HEK293T (cell line): Measurements from ENCODE around the gene KIRREL3.

Source experiments
- CTCF ChIA-PET: fragments of 350-600 bp; formaldehyde crosslinking; extraction: SDS; loops from one replicate; lab custom pipeline; 2021; ENCODE audit warnings: antibody characterized with exemption, inconsistent platforms; lab: Yijun Ruan, JAX
- POLR2A ChIA-PET: fragments of 350-600 bp; formaldehyde crosslinking; extraction: SDS; loops from one replicate; lab custom pipeline; 2020; ENCODE audit warnings: antibody characterized with exemption, inconsistent platforms; lab: Yijun Ruan, JAX
- DNase-seq: peaks from one replicate; pipeline ENCODE4 v3.0.0; 2012; ENCODE audit warnings: mixed read lengths; ENCODE audit errors: extremely low spot score
- ARNT ChIP-seq: fragments of 450-650 bp; IDR thresholded peaks from 2 replicates; pipeline ENCODE4 v1.6.1; 2017; ENCODE audit warnings: mild to moderate bottlenecking
- BHLHE40 ChIP-seq: fragments of 450-650 bp; IDR thresholded peaks from 2 replicates; pipeline ENCODE4 v1.6.1; 2016; ENCODE audit warnings: mild to moderate bottlenecking, moderate library complexity, borderline replicate concordance
- CTBP1 ChIP-seq: fragments of 450-650 bp; IDR thresholded peaks from 2 replicates; pipeline ENCODE4 v1.6.1; 2016; ENCODE audit warnings: borderline replicate concordance
- ELF4 ChIP-seq: fragments of 450-650 bp; IDR thresholded peaks from 2 replicates; pipeline ENCODE4 v1.6.1; 2017; ENCODE audit warnings: antibody characterized with exemption
- FOXA1 ChIP-seq: fragments of 450-650 bp; IDR thresholded peaks from 2 replicates; pipeline ENCODE4 v1.6.1; 2016; ENCODE audit warnings: mild to moderate bottlenecking
- FOXK2 ChIP-seq: fragments of 450-650 bp; IDR thresholded peaks from 2 replicates; pipeline ENCODE4 v1.6.1; 2016; ENCODE audit warnings: mild to moderate bottlenecking
- FOXM1 ChIP-seq: fragments of 450-650 bp; IDR thresholded peaks from 2 replicates; pipeline ENCODE4 v1.6.1; 2017; ENCODE audit warnings: mild to moderate bottlenecking, borderline replicate concordance
- HDGF ChIP-seq: fragments of 450-650 bp; IDR thresholded peaks from 2 replicates; pipeline ENCODE4 v1.6.1; 2017; ENCODE audit warnings: antibody characterized with exemption, borderline replicate concordance
- L3MBTL2 ChIP-seq: fragments of 450-650 bp; conservative IDR thresholded peaks from 2 replicates; pipeline ENCODE4 v1.6.1; 2016; ENCODE audit warnings: mild to moderate bottlenecking
- LEF1 ChIP-seq: fragments of 450-650 bp; IDR thresholded peaks from 2 replicates; pipeline ENCODE4 v1.6.1; 2017; ENCODE audit warnings: mild to moderate bottlenecking, borderline replicate concordance
- NFRKB ChIP-seq: fragments of 450-650 bp; IDR thresholded peaks from 2 replicates; pipeline ENCODE4 v1.6.1; 2016; ENCODE audit warnings: mild to moderate bottlenecking, moderate library complexity
- SP1 ChIP-seq: fragments of 450-650 bp; IDR thresholded peaks from 2 replicates; pipeline ENCODE4 v1.6.1; 2017
- SUZ12 ChIP-seq: fragments of 450-650 bp; IDR thresholded peaks from 2 replicates; pipeline ENCODE4 v1.6.1; 2016; ENCODE audit warnings: mild to moderate bottlenecking
- TARDBP ChIP-seq: fragments of 450-650 bp; IDR thresholded peaks from 2 replicates; pipeline ENCODE4 v1.6.1; 2016
- ZNF384 ChIP-seq: fragments of 450-650 bp; IDR thresholded peaks from 2 replicates; pipeline ENCODE4 v1.6.1; 2016
- TF ChIP-seq, protein P1 (sequence below): fragments of 450-650 bp; IDR thresholded peaks from 2 replicates; pipeline ENCODE4 v1.6.1; 2016

Gene KIRREL3

GRCh38 chr11:126544108-126545056 lies 456.2 kb downstream of the KIRREL3 start:
- POLR2A ChIA-PET = no interaction called here
- TF ChIP-seq FOXK2 = no peak
- TF ChIP-seq NFRKB = no peak
- no peak for TF ChIP-seq LEF1
- no peak for TF ChIP-seq SP1
- TF ChIP-seq FOXM1 = no peak
- TF ChIP-seq HDGF = no peak
- no peak for TF ChIP-seq FOXA1
- TF ChIP-seq ZNF384 = no peak
- no peak for TF ChIP-seq L3MBTL2
- TF ChIP-seq CTBP1 = no peak
- no peak for TF ChIP-seq ELF4
- TF ChIP-seq, protein P1, sequence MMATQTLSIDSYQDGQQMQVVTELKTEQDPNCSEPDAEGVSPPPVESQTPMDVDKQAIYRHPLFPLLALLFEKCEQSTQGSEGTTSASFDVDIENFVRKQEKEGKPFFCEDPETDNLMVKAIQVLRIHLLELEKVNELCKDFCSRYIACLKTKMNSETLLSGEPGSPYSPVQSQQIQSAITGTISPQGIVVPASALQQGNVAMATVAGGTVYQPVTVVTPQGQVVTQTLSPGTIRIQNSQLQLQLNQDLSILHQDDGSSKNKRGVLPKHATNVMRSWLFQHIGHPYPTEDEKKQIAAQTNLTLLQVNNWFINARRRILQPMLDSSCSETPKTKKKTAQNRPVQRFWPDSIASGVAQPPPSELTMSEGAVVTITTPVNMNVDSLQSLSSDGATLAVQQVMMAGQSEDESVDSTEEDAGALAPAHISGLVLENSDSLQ = no peak
- TF ChIP-seq SUZ12 = no peak
- no peak for TF ChIP-seq TARDBP
- no peak for TF ChIP-seq BHLHE40
- no peak for TF ChIP-seq ARNT
- no peak for DNase-seq
- CTCF ChIA-PET = interaction anchor here (0.9 kb wide), 1 partner anchor 19 kb away, joined by 3 read pairs; no protein-coding TSS in a partner anchor

DNA sequence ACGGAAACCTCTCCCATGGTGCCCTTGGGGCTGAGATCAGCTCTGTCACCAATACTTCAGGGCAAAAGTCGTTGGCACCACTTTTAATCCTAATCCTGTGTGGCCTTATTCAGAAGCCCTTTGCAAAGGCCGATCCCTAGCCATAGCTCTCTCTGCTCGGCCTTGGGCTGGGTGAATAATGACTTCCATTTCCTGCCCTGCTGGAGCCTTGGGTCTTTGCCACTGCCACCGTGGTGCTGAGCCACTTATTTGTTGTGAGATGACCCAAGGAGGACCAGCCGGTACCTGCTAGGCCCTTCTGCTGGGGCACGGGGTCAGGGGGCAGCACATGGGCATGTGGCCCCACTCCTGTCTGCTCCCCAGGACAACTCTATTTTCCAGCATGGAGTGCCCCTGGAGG lies 456.9 kb downstream of the KIRREL3 start:
- TF ChIP-seq FOXK2 = no peak
- TF ChIP-seq, protein P1 = no peak
- TF ChIP-seq NFRKB = no peak
- no peak for TF ChIP-seq LEF1
- no peak for TF ChIP-seq SUZ12
- no peak for TF ChIP-seq FOXM1
- TF ChIP-seq ELF4 = no peak
- TF ChIP-seq ZNF384 = no peak
- no peak for TF ChIP-seq SP1
- no peak for TF ChIP-seq BHLHE40
- no peak for TF ChIP-seq L3MBTL2
- no peak for TF ChIP-seq ARNT
- no peak for TF ChIP-seq CTBP1
- TF ChIP-seq HDGF = no peak
- TF ChIP-seq TARDBP = no peak
- ChIA-PET CTCF (interaction anchor here (0.9 kb wide), 1 partner anchor 19 kb away, joined by 3 read pairs; no protein-coding TSS in a partner anchor), POLR2A (no interaction called here)
- DNase-seq = no peak

DNA sequence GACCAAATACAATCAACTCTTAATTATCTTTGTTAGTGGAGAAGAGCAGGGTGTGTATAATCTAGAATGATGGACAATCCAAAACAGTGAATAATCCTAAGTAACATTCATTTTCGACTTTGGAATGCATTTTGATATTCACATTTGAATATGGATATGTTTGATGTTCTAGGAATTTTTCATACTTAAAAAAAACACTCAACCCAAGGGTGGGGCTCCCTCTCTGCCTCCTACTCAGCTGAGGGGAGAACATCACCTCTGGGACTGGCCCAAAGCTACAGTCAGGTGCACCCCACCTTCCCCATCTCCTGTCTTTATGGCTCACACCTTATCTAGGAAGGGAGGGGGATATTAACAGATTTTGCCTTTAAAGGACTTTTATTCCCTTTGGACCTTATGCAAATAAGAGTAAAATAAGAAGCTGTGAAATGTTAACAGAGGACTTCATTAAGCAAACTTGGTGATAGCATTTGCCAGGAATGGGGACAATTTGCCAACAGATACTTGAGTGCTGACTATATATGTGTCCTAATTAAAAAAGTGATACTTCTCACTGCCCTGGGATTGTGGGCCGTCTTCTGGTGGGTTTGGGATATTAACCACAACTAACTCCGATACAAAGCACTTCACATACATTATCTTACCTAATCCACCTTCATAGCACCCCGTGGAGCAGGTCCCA lies 458.1 kb downstream of the KIRREL3 start:
- CTCF ChIA-PET = no interaction called here
- DNase-seq = no peak
- POLR2A ChIA-PET = no interaction called here
- TF ChIP-seq ELF4 = no peak

- CTCF ChIA-PET = no interaction called here
- no peak for TF ChIP-seq LEF1
- no peak for TF ChIP-seq SUZ12
- TF ChIP-seq, protein P1 = no peak
- TF ChIP-seq HDGF = no peak
- no peak for TF ChIP-seq ZNF384
- TF ChIP-seq SP1 = no peak
- no peak for TF ChIP-seq FOXM1
- no peak for TF ChIP-seq TARDBP
- TF ChIP-seq FOXA1 = no peak
- TF ChIP-seq ARNT = no peak
- TF ChIP-seq ELF4 = no peak
- no peak for TF ChIP-seq CTBP1
- TF ChIP-seq L3MBTL2 = no peak
- TF ChIP-seq NFRKB = no peak
- TF ChIP-seq BHLHE40 = no peak
- DNase-seq = no peak
- POLR2A ChIA-PET = no interaction called here
Observed at GRCh38 chr11:126538071-126538470, 462.5 kb downstream of the KIRREL3 start.

DNA sequence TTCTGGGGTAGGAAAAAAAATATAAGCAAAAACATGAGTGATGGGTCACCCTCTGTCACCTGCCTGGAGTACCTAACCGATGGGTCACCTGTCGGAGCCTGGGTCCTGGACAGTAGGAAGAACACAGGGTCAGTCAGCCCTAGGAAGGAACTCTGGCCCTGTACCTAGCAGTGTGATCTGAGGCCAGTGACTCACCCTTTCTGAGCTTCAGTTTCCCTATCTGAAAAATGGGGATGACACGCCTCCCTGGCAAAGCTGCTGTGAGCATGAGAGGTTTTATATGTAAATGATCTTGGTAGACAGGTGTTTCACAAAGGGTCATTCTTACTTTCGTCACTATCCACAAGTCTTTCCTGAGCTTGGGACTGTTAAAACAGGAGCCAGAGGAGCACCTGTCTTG lies 463.1 kb downstream of the KIRREL3 start:
- no peak for TF ChIP-seq SP1
- no peak for TF ChIP-seq ARNT
- TF ChIP-seq, protein P1 = no peak
- no peak for TF ChIP-seq SUZ12
- TF ChIP-seq HDGF = no peak
- no peak for TF ChIP-seq ELF4
- no peak for TF ChIP-seq FOXK2
- no peak for TF ChIP-seq CTBP1
- no peak for TF ChIP-seq FOXA1
- TF ChIP-seq FOXM1 = no peak
- no peak for TF ChIP-seq LEF1
- TF ChIP-seq ZNF384 = no peak
- TF ChIP-seq BHLHE40 = no peak
- no peak for TF ChIP-seq TARDBP
- TF ChIP-seq NFRKB = no peak
- TF ChIP-seq L3MBTL2 = no peak
- ChIA-PET POLR2A (no interaction called here), CTCF (no interaction called here)
- DNase-seq = no peak
